H1 (cell line): ENCODE measurements around the gene RRAS2. TPM values are rescaled to one million over a fixed set of nuclear protein-coding genes. Genes with fewer than 3 reads are reported as not detected.

Source experiments
- CTCF ChIA-PET: fragments of 300-600 bp; sonication (Branson Sonifier 250); formaldehyde crosslinking; loops from one replicate; lab custom pipeline; 2021; ENCODE audit not compliant: partially characterized antibody; lab: Charles Lee
- POLR2A ChIA-PET: fragments of 300-600 bp; sonication (Branson Sonifier 250); formaldehyde crosslinking; loops from one replicate; lab custom pipeline; 2021; ENCODE audit warnings: inconsistent platforms; ENCODE audit not compliant: partially characterized antibody; lab: Charles Lee
- DNase-seq, 2 experiments: peaks; one replicate each; pipeline versions ENCODE4 v3.0.0 to v3.0.0-alpha.2; 2010 to 2022; ENCODE audit warnings: low spot score in 2 of 2, low read depth in 1 of 2, mixed read lengths in 1 of 2
- FAIRE-seq: peaks from 2 replicates; lab custom pipeline; 2011; peaks lifted over from hg19 to GRCh38; lab: Jason Lieb, UNC
- H2AFZ ChIP-seq: 2 replicates; pipeline ENCODE4 v1.8.1; 2012; ENCODE audit warnings: low read length, inconsistent platforms
- H2AK5ac ChIP-seq: 2 replicates; pipeline ENCODE4 v1.6.1; 2013; ENCODE audit warnings: low read depth, low read length
- H2BK120ac ChIP-seq: replicated peaks from 2 replicates; pipeline ENCODE3; 2013; ENCODE audit warnings: low read depth, low read length, inconsistent platforms
- H2BK12ac ChIP-seq: 2 replicates; pipeline ENCODE4 v1.6.1; 2013; ENCODE audit warnings: low read depth, low read length
- H2BK15ac ChIP-seq: 2 replicates; pipeline ENCODE4 v1.6.1; 2013; ENCODE audit warnings: low read length
- H2BK20ac ChIP-seq: 2 replicates; pipeline ENCODE4 v1.6.1; 2013; ENCODE audit warnings: low read length
- H2BK5ac ChIP-seq: 2 replicates; pipeline ENCODE4 v1.6.1; 2013; ENCODE audit warnings: low read depth, low read length
- H3K14ac ChIP-seq: 2 replicates; pipeline ENCODE4 v1.6.1; 2013; ENCODE audit warnings: inconsistent platforms; ENCODE audit not compliant: insufficient read length
- H3K18ac ChIP-seq: 2 replicates; pipeline ENCODE4 v1.6.1; 2013; ENCODE audit warnings: low read length; ENCODE audit errors: extremely low read depth
- H3K23ac ChIP-seq: 2 replicates; pipeline ENCODE4 v1.6.1; 2013; ENCODE audit warnings: inconsistent platforms; ENCODE audit not compliant: insufficient read length
- H3K23me2 ChIP-seq: 2 replicates; pipeline ENCODE4 v1.6.1; 2013; ENCODE audit warnings: low read depth, low read length
- H3K27ac ChIP-seq: 2 replicates; pipeline ENCODE4 v1.6.1; 2011; ENCODE audit warnings: low read depth, low read length, inconsistent platforms
- H3K27me3 ChIP-seq, 4 experiments: replicated peaks in 1 of 4; 1 replicate in 1 of 4; 2 replicates in 3 of 4; pipeline versions ENCODE4 v1.6.1 to v1.8.1; 2011 to 2013; ENCODE audit warnings: low read length in 3 of 4, mild to moderate bottlenecking in 3 of 4, inconsistent platforms in 2 of 4, mixed read lengths in 2 of 4, moderate library complexity in 1 of 4; ENCODE audit not compliant: control insufficient read depth in 3 of 4, insufficient read depth in 3 of 4; ENCODE audit errors: extremely low read depth in 1 of 4
- H3K36me3 ChIP-seq, 4 experiments: 2 replicates each; pipeline versions ENCODE4 v1.6.1 to v1.8.1; 2011 to 2013; ENCODE audit warnings: mild to moderate bottlenecking in 4 of 4, low read length in 3 of 4, moderate library complexity in 2 of 4, control low read depth in 1 of 4, inconsistent platforms in 1 of 4; ENCODE audit not compliant: insufficient read depth in 4 of 4, control insufficient read depth in 2 of 4
- H3K4ac ChIP-seq: replicated peaks from 2 replicates; pipeline ENCODE3; 2013; ENCODE audit warnings: low read length, low read depth, mixed read lengths, inconsistent platforms; ENCODE audit not compliant: insufficient read length
- H3K4me1 ChIP-seq, 4 experiments: replicated peaks in 1 of 4; 1 replicate in 1 of 4; 2 replicates in 3 of 4; pipeline versions ENCODE4 v1.6.1 to v1.8.1; 2011 to 2013; ENCODE audit warnings: low read length in 3 of 4, inconsistent platforms in 2 of 4, mixed read lengths in 1 of 4; ENCODE audit not compliant: insufficient read depth in 4 of 4, control insufficient read depth in 3 of 4
- H3K4me2 ChIP-seq, 2 experiments: 2 replicates each; pipeline versions ENCODE4 v1.6.1 to v1.8.1; 2011 to 2013; ENCODE audit warnings: low read depth in 2 of 2, low read length in 2 of 2, control low read depth in 1 of 2, inconsistent platforms in 1 of 2, mild to moderate bottlenecking in 1 of 2; ENCODE audit not compliant: insufficient read depth in 1 of 2
- H3K4me3 ChIP-seq, 4 experiments: fragments of 200-600, 300-600 bp in 1 of 4; sonication (generic), shearing (Covaris generic), sonication (Bioruptor Twin) in 1 of 4; 2 replicates each; pipeline versions ENCODE4 v1.5.1 to v1.8.1; 2011 to 2016; ENCODE audit warnings: low read length in 4 of 4, low read depth in 3 of 4, control low read depth in 2 of 4, inconsistent platforms in 2 of 4, mild to moderate bottlenecking in 2 of 4, mixed read lengths in 1 of 4, moderate library complexity in 1 of 4; ENCODE audit not compliant: insufficient read depth in 2 of 4; ENCODE audit errors: extremely low read depth in 1 of 4
- H3K56ac ChIP-seq: replicated peaks from 2 replicates; pipeline ENCODE3; 2013; ENCODE audit warnings: low read depth, mild to moderate bottlenecking, mixed read lengths, low read length, inconsistent platforms; ENCODE audit not compliant: insufficient read length
- H3K79me1 ChIP-seq: 2 replicates; pipeline ENCODE4 v1.6.1; 2013; ENCODE audit warnings: low read depth, low read length, control low read depth
- H3K79me2 ChIP-seq, 2 experiments: 2 replicates each; pipeline versions ENCODE4 v1.6.1 to v1.8.1; 2012 to 2013; ENCODE audit warnings: low read length in 2 of 2, mild to moderate bottlenecking in 2 of 2, inconsistent platforms in 1 of 2; ENCODE audit not compliant: insufficient read depth in 2 of 2, control insufficient read depth in 1 of 2
- H3K9ac ChIP-seq, 4 experiments: replicated peaks in 1 of 4; 1 replicate in 1 of 4; 2 replicates in 3 of 4; pipeline versions ENCODE4 v1.6.1 to v1.8.1; 2011 to 2013; ENCODE audit warnings: low read depth in 3 of 4, low read length in 3 of 4, control low read depth in 2 of 4, mild to moderate bottlenecking in 2 of 4, moderate library complexity in 2 of 4, inconsistent platforms in 1 of 4; ENCODE audit errors: extremely low read depth in 1 of 4
- H3K9me3 ChIP-seq, 2 experiments: 2 replicates each; pipeline versions ENCODE4 v1.6.1 to v1.8.1; 2012 to 2013; ENCODE audit warnings: mild to moderate bottlenecking in 2 of 2, moderate library complexity in 2 of 2, control low read depth in 1 of 2, inconsistent platforms in 1 of 2, low read depth in 1 of 2, low read length in 1 of 2, mixed read lengths in 1 of 2; ENCODE audit not compliant: insufficient read depth in 2 of 2
- H4K20me1 ChIP-seq, 2 experiments: replicated peaks in 1 of 2; 2 replicates each; pipeline versions ENCODE3 to v1.8.1; 2011 to 2013; ENCODE audit warnings: inconsistent platforms in 2 of 2, low read length in 2 of 2, mild to moderate bottlenecking in 1 of 2; ENCODE audit not compliant: insufficient read depth in 2 of 2, control insufficient read depth in 1 of 2
- H4K5ac ChIP-seq: 2 replicates; pipeline ENCODE4 v1.6.1; 2013; ENCODE audit warnings: low read length, low read depth, mixed read lengths, inconsistent platforms; ENCODE audit not compliant: insufficient read length
- H4K8ac ChIP-seq: 2 replicates; pipeline ENCODE4 v1.8.0; 2013; ENCODE audit warnings: mild to moderate bottlenecking, moderate library complexity, low read length, inconsistent platforms; ENCODE audit not compliant: insufficient read depth; ENCODE audit errors: extremely low read depth
- H4K91ac ChIP-seq: replicated peaks from 2 replicates; pipeline ENCODE3; 2013; ENCODE audit warnings: low read length, mixed read lengths, inconsistent platforms; ENCODE audit not compliant: insufficient read length
- CBX5 ChIP-seq: fragments of 300-800, 300-1000 bp; sonication (generic); IDR thresholded peaks from 2 replicates; pipeline ENCODE4 v1.7.1; 2016; ENCODE audit warnings: antibody characterized with exemption, low read length, low read depth
- CHD1 ChIP-seq: IDR thresholded peaks from 2 replicates; pipeline ENCODE4 v1.6.1; 2012; ENCODE audit warnings: low read depth, low read length, improper control_type of control experiment
- FOSL1 ChIP-seq: IDR thresholded peaks from 2 replicates; pipeline ENCODE4 v1.6.1; 2011; ENCODE audit warnings: mild to moderate bottlenecking, low read depth, low read length, moderate library complexity; ENCODE audit not compliant: insufficient read depth
- HDAC2 ChIP-seq, 2 experiments: fragments of 300-600 bp in 1 of 2; sonication (generic) in 1 of 2; IDR thresholded peaks; 2 replicates each; pipeline ENCODE4 v1.6.1; 2011 to 2012; ENCODE audit warnings: low read depth in 2 of 2, low read length in 2 of 2, mild to moderate bottlenecking in 2 of 2, moderate library complexity in 2 of 2, borderline replicate concordance in 1 of 2, inconsistent platforms in 1 of 2
- RNF2 ChIP-seq: fragments of 200-900, 300-1000 bp; sonication (generic); IDR thresholded peaks from 2 replicates; pipeline ENCODE4 v1.7.1; 2016; ENCODE audit warnings: borderline replicate concordance, low read depth, mild to moderate bottlenecking, antibody characterized with exemption, low read length; ENCODE audit not compliant: poor library complexity, severe bottlenecking; ENCODE audit errors: missing control alignments
- RXRA ChIP-seq: IDR thresholded peaks from 2 replicates; pipeline ENCODE4 v1.6.1; 2011; ENCODE audit warnings: low read depth, mild to moderate bottlenecking, low read length, moderate library complexity; ENCODE audit not compliant: insufficient read depth
- SIX5 ChIP-seq: IDR thresholded peaks from 2 replicates; pipeline ENCODE4 v1.6.1; 2011; ENCODE audit warnings: mild to moderate bottlenecking, low read depth, low read length
- SP1 ChIP-seq: IDR thresholded peaks from 2 replicates; pipeline ENCODE4 v1.6.1; 2011; ENCODE audit warnings: low read depth, low read length
- TBP ChIP-seq: IDR thresholded peaks from 2 replicates; pipeline ENCODE4 v1.6.1; 2011; ENCODE audit warnings: low read depth, low read length, improper control_type of control experiment
- TCF12 ChIP-seq: IDR thresholded peaks from 2 replicates; pipeline ENCODE4 v1.6.1; 2011; ENCODE audit warnings: low read depth, mild to moderate bottlenecking, low read length
- USF2 ChIP-seq: IDR thresholded peaks from 2 replicates; pipeline ENCODE4 v1.6.1; 2011; ENCODE audit warnings: low read length, improper control_type of control experiment
- WGBS, 2 experiments: shearing (Covaris generic) in 1 of 2; methylation state at CpG; one replicate each; pipeline versions ENCODE4 v1.1.6 to v1.1.7; 2013 to 2015; ENCODE audit warnings: low lambda C conversion rate in 2 of 2, mixed read lengths in 2 of 2, inconsistent platforms in 1 of 2, low coverage in 1 of 2, missing lambda C conversion rate in 1 of 2; ENCODE audit not compliant: insufficient replicate concordance in 2 of 2, insufficient coverage in 1 of 2, insufficient read length in 1 of 2; ENCODE audit errors: extremely low coverage in 1 of 2, missing lambda C conversion rate in 1 of 2; 5-methylcytosine and 5-hydroxymethylcytosine counted together
- polyA plus RNA-seq, 7 experiments: library from polyadenylated mRNA; depleted of rRNA in 3 of 7; stranded (reverse) in 5 of 7; unstranded in 2 of 7; fragments of >200 nt in 5 of 7; fragments of 200-250 nt in 2 of 7; gene quantifications; 1 replicate in 5 of 7; 2 replicates in 1 of 7; 4 replicates in 1 of 7; pipeline versions ENCODE4 v1.2.1 to v1.2.3, GENCODE V29; 2011 to 2013; ENCODE audit warnings: missing spikeins in 2 of 7, mixed read lengths in 2 of 7
- total RNA-seq: library from RNA; stranded (reverse); fragmentation: NEBNext Ultra II Directional; extraction: Animal tissue kit (Norgen Biotek cat#: 25700); gene quantifications from 2 replicates; pipeline ENCODE4 v1.2.1, GENCODE V29; 2021

The RRAS2 gene
- total and polyA plus RNA-seq, 2 of the 8 experiments (the other 6 are each of a cell fraction or from before 2014, with no cell fraction given), result 72.3 to 234 TPM

GRCh38 chr11:14258221-14258935 is 100.6 kb downstream of the RRAS2 start:
- H4K91ac ChIP-seq, result no peak overlapping the region
- no peak for FAIRE-seq
- H3K27ac ChIP-seq, result no peak overlapping the region
- no peak overlapping the region for H3K56ac ChIP-seq
- no peak overlapping the region for H2BK5ac ChIP-seq
- H4K8ac ChIP-seq, result no peak overlapping the region
- no peak overlapping the region for H2BK15ac ChIP-seq
- H3K23ac ChIP-seq, result no peak overlapping the region
- H2BK120ac ChIP-seq, result no peak overlapping the region
- H2AFZ ChIP-seq, result no peak overlapping the region
- H4K20me1 ChIP-seq, result no peaks in the 10 kb centered on the region
- no peak overlapping the region for H3K4me3 ChIP-seq
- no peak overlapping the region for H3K9ac ChIP-seq
- H2AK5ac ChIP-seq, result 0 out of 2 replicates have a peak overlapping the region, but pooled peaks have one; percentile 16
- H3K4me1 ChIP-seq, result no peaks in the 10 kb centered on the region; a peak in 1 of 7 replicates
- 86% methylated on average over 6 of the region's 6 CpGs; no CpG with 5 or more reads in 1 of the 2 experiments for WGBS, 2 experiments
- no peaks in the 10 kb centered on the region for H3K27me3 ChIP-seq
- no peak overlapping the region for H3K4ac ChIP-seq
- H3K79me1 ChIP-seq, result no peaks in the 10 kb centered on the region
- H3K23me2 ChIP-seq, result no peaks in the 10 kb centered on the region
- no peak overlapping the region for H3K14ac ChIP-seq
- CTCF ChIA-PET, result interaction anchor here (0.7 to 2.5 kb wide), 13 partner anchors 8 to 486 kb away, joined by 3 to 12 read pairs (median 3); no protein-coding TSS in a partner anchor
- H3K79me2 ChIP-seq, result no peaks in the 10 kb centered on the region
- H4K5ac ChIP-seq, result no peak overlapping the region
- H3K4me2 ChIP-seq, result no peak overlapping the region
- no peaks in the 10 kb centered on the region for H3K36me3 ChIP-seq
- H2BK20ac ChIP-seq, result no peak overlapping the region
- POLR2A ChIA-PET, result interaction anchor here (0.7 to 1.1 kb wide), 3 partner anchors 10 to 1253 kb away, joined by 3 to 4 read pairs (median 3); no protein-coding TSS in a partner anchor
- DNase-seq, result peak in 1 of 2 experiments; percentile 40
- H2BK12ac ChIP-seq, result no peak overlapping the region
- H3K18ac ChIP-seq, result no peak overlapping the region
- H3K9me3 ChIP-seq, result peaks cover 4 to 8% of the 10 kb centered on the region in 2 experiments; a peak in 2 of 4 replicates
- no peak for TF ChIP-seq HDAC2 (IDR thresholded peaks at IDR 0.05; ENCODE audit: borderline replicate concordance in 1 of 2, low read depth in 2 of 2, low read length in 2 of 2)
- TF ChIP-seq RNF2, result no peak
- no peak for TF ChIP-seq TBP
- no peak for TF ChIP-seq CBX5
- TF ChIP-seq SIX5, result no peak
- TF ChIP-seq USF2, result no peak
- no peak for TF ChIP-seq CHD1
- no peak for TF ChIP-seq FOSL1
- TF ChIP-seq TCF12, result no peak
- no peak for TF ChIP-seq SP1
- no peak for TF ChIP-seq RXRA
